Hippocampal formation (tissue), 2 donors: ENCODE results near the gene KLHL29.

Experiments
- DNase-seq, 2 donors: peaks; one replicate each; lab custom pipeline; 2025; lab: John Stamatoyannopoulos, UW

The KLHL29 gene

GRCh38 chr2:23513245-23513871 lies 128.4 kb downstream of the KLHL29 start:
- DNase-seq: no peak

GRCh38 chr2:23513872-23514793 lies 129.2 kb downstream of the KLHL29 start:
- DNase-seq: no peak

DNA sequence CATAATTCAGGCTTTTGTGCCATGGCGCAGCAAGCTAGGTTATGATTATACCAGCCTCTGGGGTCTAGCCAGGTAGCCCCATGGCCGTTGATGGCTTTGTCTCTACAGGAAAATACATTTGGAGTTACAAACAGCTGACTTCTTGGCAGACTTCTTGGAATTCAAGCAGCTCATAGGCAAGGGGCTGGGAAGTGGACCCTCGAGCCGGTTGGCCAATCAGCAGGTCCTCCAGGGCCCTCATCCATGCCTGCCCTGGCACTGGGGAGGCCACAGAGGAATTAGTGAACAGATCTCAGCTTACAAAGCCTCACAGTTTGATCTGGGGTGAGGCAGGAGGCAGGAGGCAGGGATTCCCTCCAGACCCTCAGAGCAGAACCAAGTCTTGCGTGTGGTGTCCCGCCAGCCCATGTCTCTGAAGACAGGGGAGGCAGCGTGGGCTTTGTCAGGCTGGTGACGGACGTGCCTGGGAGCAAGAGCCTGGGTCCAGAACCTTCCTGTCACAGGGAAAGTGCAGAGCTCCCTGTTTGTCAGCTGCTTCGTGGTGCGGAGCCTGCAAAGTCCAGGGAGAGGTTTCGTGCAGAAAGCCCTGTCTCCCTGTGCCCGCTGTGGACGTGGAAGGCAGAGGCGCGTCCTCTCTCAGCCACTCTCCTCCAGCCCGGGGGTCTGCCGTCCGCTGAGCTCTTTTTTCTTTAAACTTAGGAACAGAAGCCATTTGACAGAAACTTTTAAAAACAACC lies 131.7 kb downstream of the KLHL29 start:
- DNase-seq: no peak

GRCh38 chr2:23518481-23519333 lies 133.7 kb downstream of the KLHL29 start:
- DNase-seq: no peak

DNA sequence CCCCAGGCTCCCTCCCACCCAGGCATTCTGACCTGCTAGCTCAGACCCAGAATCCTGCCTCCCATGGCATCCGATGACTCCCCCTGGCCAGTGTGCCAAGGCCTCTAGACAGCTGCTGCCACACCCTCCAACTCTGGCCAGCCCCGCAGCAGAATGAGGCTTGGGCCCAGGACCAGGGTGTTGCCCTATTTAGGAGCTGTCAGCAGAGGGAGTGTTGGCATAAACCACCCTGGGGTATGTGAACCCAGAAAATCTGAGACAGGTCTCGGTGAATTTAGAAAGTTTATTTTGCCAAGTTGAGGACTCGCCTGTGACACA lies 134.3 kb downstream of the KLHL29 start:
- no peak for DNase-seq

DNA sequence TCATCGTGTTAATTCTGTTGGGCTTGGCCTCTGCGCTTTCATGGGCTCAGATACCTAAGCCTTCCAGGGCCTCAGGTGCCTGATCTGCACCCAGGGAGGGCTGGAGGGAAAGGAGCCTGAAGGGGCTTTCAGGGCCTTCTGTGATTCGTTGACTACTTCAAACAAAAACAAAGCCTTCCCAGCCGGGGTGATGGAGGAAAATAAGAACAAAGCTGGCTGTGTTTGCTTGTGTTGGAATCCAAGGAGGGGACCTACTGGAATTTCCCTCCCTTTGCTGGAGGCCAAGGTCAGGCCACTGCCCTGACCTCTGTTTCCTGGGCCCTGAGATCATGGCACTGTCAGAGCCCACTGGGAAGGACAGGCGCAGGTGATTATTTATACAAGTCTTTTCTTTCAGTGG lies 135.3 kb downstream of the KLHL29 start:
- DNase-seq: no peak

DNA sequence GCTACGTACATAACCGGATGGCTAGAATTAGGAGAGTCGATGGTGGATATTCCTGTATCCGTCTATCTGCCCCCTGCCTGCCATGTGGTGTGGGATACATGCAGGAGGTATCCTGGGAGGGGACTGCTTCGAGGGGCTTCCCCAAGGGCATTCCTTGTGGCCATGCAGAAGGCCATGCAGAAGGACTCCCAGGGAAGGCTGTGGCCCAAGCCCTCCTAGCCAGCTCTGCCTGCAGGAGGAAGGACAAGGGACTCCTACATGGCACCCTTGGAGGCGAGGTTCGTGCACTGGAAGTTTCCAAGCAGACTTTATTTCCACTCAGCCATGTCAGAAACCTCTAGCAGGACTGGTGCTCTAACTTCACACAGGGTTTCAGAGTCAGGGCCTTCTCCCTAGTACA lies 136.1 kb downstream of the KLHL29 start:
- no peak for DNase-seq

DNA sequence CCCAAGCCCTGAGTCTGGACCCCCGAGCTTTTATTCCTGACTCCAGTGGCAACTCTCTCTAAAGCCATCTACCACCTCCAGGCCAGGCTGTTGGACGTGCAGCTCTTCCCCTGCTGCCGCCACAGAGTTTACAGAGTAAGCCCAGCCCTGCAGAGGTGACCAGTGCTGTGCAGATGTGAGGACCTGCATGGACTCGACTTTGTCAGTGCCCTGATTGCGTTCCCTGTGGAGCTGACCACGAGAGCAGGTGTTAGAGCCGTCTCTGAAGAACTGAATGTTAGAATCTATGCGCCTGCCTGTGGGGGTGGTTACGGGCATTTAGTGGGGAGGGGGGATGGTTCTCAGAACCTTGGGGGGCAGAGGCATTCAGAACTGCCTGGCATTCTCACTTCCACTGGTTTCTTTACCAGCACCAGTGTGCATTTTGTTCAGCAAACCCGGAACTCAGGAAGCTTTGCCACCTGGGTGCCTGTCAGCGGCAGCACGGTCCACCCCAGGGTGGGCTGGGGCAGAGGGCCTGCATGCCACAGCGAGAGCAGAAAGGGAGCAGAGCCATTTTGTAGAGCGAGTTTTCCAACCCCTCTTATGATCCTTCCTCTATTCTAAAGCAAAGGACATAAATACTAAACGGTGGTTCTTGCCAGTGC lies 137.9 kb downstream of the KLHL29 start:
- no peak for DNase-seq

DNA sequence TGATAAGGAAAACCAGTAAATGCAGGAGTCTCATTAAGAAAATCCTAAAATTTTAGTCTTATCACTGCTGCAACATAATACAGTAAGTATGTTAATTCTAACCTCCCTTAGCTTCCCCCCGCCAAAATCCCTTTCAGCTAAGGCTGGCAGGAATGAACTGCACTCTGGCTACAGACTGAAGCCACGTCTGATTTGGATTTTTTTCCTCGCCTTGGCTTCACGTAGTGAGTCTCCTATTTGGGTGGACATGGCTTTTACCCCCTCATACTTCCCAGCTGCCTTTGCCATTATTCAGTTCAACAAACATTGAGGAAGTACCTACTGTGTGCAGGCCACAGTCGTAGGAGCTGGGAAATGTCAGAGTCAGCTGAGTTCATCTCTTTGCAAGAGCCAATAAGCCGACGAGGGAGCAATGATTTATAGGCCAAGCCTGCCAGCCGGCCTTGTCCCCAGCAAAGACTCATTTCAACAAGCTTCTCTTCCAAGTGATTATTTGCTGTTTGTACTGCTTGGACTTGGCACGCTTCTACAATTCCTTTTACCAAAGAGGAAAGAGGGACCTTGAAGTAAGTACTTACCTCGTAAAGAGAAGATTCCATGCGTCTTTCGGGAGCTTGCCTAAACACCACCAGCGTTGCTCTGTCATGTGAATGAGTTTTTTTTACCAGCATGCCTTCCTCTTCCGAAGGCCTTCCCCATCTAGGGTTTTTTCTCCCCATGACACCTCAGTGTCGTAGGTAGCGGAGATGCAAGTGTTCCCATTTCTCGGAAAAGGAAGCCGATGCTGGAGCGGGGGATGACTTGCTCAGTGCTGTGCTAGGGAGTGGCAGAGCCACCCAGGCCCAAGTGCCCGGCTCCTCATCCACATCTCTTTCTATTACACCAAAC lies 138.6 kb downstream of the KLHL29 start:
- no peak for DNase-seq

DNA sequence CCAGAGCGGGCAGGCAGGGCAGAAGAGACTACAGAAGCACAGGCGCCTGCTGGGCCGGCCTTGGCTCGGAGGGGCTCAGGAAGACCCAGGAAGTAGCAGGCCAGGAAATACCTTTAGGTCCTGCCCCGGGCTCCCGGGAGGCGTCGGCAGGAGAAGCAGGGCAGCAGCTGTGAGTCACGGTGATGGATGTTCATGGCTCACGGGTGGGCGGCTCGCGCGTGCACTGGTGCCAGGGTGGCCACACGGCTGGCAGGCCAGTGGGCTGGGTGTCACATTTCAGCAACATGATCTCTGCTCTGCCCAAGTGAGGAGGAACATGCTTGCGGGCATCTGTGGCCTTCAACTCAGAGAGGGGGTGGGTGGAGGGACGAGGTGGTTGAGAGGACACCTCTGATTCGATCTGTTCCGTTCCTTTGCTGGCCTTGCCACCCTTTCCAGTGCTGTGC lies 139.3 kb downstream of the KLHL29 start:
- no peak for DNase-seq

- no peak for DNase-seq
Observed at GRCh38 chr2:23525137-23525765, 140.3 kb downstream of the KLHL29 start.

DNA sequence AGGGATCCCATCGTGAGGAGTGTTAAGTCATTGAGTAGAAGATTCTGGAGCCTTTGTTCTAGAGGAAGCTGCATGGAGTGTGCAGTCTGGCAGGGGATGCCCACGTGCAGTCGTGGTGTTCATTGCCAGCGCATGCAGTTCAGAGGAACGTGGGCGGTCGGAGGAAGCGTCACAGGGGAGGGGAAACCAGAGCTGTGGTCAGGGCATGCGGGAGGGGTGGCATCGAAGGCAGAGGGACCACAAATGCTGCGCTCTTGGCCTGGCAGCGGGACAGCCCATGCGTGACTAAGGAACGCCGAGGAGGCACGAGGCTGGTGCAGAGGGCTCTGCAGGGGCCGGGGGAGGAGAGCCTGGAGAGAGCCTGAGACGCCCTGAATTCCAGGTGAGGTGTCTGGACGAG lies 141.1 kb downstream of the KLHL29 start:
- no peak for DNase-seq

DNA sequence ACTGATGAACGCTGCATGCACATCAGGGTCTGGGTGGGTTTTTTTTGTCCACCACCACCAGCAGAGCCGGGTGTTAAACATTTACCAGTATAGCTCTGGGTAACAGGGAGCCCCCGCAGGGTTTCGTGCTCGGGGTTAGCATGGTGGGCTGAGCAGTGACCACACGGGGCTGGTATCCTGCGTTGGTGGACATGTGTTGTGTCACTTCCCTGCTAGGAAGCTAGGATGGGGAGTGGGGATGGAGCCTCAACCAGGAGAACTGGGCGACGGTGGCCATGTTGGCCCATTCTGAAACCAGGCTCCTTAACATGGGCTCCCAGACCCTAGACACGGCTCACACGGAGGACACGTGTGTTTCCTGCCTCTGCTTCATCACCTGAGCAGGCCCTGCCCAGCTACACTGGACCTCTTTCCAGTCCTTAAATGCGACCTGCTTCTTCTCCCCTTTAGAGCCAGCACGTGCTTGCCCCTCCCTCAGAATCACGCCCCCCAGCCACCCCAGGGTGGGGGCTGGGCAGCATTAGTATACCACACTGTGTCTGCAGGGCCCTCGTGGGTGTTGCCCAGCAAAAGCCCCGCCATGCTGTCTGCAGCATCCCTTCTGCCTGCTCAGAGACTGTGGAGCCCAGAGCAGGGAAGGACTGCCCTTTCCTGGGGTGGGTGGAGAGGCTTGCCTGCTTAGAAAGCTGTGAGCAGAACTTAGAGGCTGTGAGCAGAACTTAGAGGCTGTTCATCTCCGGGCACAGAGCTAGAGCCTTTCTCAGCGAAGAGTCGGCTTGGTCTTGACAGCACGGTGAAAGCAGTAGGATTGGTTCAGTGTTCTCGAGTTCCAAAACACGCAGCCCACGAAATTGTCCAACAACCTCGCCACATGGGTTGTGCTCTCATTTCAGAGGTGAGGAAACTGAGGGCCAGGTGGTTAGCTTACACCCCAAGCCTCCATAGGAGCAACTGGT lies 142.1 kb downstream of the KLHL29 start:
- DNase-seq: no peak

DNA sequence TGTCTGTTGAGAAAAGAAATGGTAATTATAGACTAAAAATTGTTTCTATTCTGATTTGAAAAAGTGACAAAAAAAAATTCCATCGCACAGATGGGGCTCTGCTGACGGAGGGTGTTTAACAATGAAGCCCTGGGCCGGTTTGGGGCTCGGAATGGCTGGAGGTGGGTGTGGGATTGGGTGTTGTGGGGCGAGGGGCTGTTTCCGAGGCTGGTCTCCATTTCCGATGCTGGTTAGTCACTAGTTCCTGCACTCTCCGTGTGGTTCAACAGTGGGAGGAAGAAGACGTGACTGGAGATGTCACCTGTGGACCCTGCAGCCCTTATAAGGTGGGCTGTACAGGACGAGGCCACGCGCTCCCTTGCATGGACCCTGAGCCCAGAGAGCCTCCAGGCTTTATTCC lies 143.2 kb downstream of the KLHL29 start:
- DNase-seq: no peak

GRCh38 chr2:23528690-23529089 lies 143.7 kb downstream of the KLHL29 start:
- no peak for DNase-seq

DNA sequence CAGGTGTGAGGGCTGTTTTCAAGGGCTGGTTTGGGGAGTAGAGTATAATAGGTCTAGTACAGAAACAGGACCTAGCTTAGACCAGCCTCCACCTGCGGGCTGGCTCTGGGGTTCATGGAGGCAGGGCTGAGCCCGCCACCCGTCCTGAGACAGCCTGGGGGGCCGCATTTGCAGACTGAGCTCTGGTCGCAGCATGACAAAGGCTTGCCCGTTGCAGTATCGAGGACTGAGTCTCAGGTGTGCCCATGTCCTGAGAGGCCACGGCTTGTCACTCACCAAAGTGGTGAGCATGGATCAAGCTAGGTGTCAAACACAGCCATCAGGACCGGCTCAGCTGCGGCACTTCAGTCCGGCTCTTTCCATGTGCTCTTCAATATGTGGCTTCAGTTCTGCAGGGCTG lies 144.7 kb downstream of the KLHL29 start:
- DNase-seq: no peak

- peak in 1 of 2 donors; percentile 39 for DNase-seq
Observed at GRCh38 chr2:23530206-23530908, 145.4 kb downstream of the KLHL29 start.

GRCh38 chr2:23530909-23531276 lies 145.9 kb downstream of the KLHL29 start:
- DNase-seq: no peak
